H1 (cell line): ENCODE data around the gene ANXA4. TPM values are rescaled to one million over a fixed set of nuclear protein-coding genes. Genes with fewer than 3 reads are reported as not detected.

Experiments used
- polyA plus RNA-seq, 7 experiments: library from polyadenylated mRNA; depleted of rRNA in 3 of 7; stranded (reverse) in 5 of 7; unstranded in 2 of 7; fragments of >200 nt in 5 of 7; fragments of 200-250 nt in 2 of 7; gene quantifications; 1 replicate in 5 of 7; 2 replicates in 1 of 7; 4 replicates in 1 of 7; pipeline versions ENCODE4 v1.2.1 to v1.2.3, GENCODE V29; 2011 to 2013; ENCODE audit warnings: missing spikeins in 2 of 7, mixed read lengths in 2 of 7
- small RNA-seq: library from polyadenylated mRNA; stranded (forward); fragments of <200 nt; extraction: miRNeasy Mini kit (QIAGEN cat#:217004); gene quantifications from one replicate; pipeline ENCODE3, GENCODE V24; 2013; ENCODE audit not compliant: insufficient read depth
- total RNA-seq: library from RNA; stranded (reverse); fragmentation: NEBNext Ultra II Directional; extraction: Animal tissue kit (Norgen Biotek cat#: 25700); gene quantifications from 2 replicates; pipeline ENCODE4 v1.2.1, GENCODE V29; 2021

Gene ANXA4
- total and polyA plus RNA-seq, 2 of the 8 experiments (the other 6 are each of a cell fraction or from before 2014, with no cell fraction given) = 9.4 to 17.6 TPM

Small RNA genes lying within 50 kb of the gene (small RNA-seq; reads per million reads assigned to genes)
- not detected for gene RPL23AP92

Other genes starting within 250 kb of the ANXA4 start
- 40.5 and 48.1 TPM in 2 replicates for gene AAK1, start 98.4 kb upstream of the ANXA4 start, total RNA-seq
- 10.0 and 10.3 TPM in 2 replicates for gene AAK1, start 98.4 kb upstream of the ANXA4 start, polyA plus RNA-seq (2011; rRNA removed)
- 21.9 and 26.1 TPM in 2 replicates for gene GMCL1, start 87.5 kb downstream of the ANXA4 start, total RNA-seq
- gene GMCL1, start 87.5 kb downstream of the ANXA4 start, polyA plus RNA-seq (2011; rRNA removed) = 6.3 and 6.5 TPM in 2 replicates
- 40.5 and 40.9 TPM in 2 replicates for gene SNRNP27, start 151.8 kb downstream of the ANXA4 start, total RNA-seq
- gene SNRNP27, start 151.8 kb downstream of the ANXA4 start, polyA plus RNA-seq (2011; rRNA removed) = 10.9 and 11.1 TPM in 2 replicates
- gene MXD1, start 173.0 kb downstream of the ANXA4 start, total RNA-seq = 2.6 TPM in 2 replicates
- 1.0 and 1.6 TPM in 2 replicates for gene MXD1, start 173.0 kb downstream of the ANXA4 start, polyA plus RNA-seq (2011; rRNA removed)
- 0.86 and 0.95 TPM in 2 replicates for gene ASPRV1, start 219.5 kb downstream of the ANXA4 start, total RNA-seq
- 0.42 and 0.59 TPM in 2 replicates for gene ASPRV1, start 219.5 kb downstream of the ANXA4 start, polyA plus RNA-seq (2011; rRNA removed)